Tibial nerve (tissue), 3 donors: ENCODE measurements around the gene EXOC3.

Experiments
- POLR2A ChIP-seq, 2 donors: fragments of 450-650 bp; IDR thresholded peaks; one replicate each; pipeline ENCODE4 v1.6.1; 2017; ENCODE audit warnings: antibody characterized with exemption in 2 of 2, mild to moderate bottlenecking in 2 of 2, moderate library complexity in 2 of 2
- TF ChIP-seq, protein P1 (sequence below), 5 experiments: fragments of 200-600 bp in 3 of 5; fragments of 450-650 bp in 2 of 5; sonication (generic) in 3 of 5; IDR thresholded peaks; one replicate each; pipeline ENCODE4 v1.5.1; 2016 to 2019; ENCODE audit warnings: antibody characterized with exemption in 5 of 5, mild to moderate bottlenecking in 3 of 5, moderate library complexity in 2 of 5

DNA sequence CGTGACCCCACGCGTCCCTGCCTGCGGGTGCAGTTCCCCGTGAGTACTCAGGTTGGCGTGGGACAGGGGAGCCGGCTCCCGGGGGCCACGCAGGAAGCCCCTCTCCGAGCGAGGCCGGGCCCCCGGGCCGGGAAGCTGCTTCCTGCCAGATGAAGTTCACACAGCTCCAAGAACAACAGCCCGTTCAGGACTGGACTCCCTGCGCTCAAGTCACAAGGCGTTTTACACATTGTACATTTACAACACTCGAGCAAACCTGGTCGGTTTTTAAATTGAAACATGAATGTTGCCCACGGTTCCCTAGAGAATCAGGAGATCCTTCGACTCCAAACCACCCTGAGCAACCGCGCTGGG, 58.8 kb downstream of the EXOC3 start:
- TF ChIP-seq, protein P1, sequence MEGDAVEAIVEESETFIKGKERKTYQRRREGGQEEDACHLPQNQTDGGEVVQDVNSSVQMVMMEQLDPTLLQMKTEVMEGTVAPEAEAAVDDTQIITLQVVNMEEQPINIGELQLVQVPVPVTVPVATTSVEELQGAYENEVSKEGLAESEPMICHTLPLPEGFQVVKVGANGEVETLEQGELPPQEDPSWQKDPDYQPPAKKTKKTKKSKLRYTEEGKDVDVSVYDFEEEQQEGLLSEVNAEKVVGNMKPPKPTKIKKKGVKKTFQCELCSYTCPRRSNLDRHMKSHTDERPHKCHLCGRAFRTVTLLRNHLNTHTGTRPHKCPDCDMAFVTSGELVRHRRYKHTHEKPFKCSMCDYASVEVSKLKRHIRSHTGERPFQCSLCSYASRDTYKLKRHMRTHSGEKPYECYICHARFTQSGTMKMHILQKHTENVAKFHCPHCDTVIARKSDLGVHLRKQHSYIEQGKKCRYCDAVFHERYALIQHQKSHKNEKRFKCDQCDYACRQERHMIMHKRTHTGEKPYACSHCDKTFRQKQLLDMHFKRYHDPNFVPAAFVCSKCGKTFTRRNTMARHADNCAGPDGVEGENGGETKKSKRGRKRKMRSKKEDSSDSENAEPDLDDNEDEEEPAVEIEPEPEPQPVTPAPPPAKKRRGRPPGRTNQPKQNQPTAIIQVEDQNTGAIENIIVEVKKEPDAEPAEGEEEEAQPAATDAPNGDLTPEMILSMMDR (IDR thresholded peaks at IDR 0.05) = no peak
- no peak for TF ChIP-seq POLR2A (IDR thresholded peaks at IDR 0.05)
